Right lobe of liver (tissue), 4 donors: ENCODE results near the gene DYSF.

Source experiments
- POLR2A ChIP-seq: fragments of 450-650 bp; IDR thresholded peaks from one replicate; pipeline ENCODE4 v1.6.1; 2017; ENCODE audit warnings: antibody characterized with exemption, mild to moderate bottlenecking
- TF ChIP-seq, protein P1 (sequence below), 4 donors: fragments of 200-600 bp in 3 of 4; fragments of 450-650 bp in 1 of 4; IDR thresholded peaks; one replicate each; pipeline versions ENCODE4 v1.5.1 to v1.8.0; 2016 to 2022; ENCODE audit warnings: antibody characterized with exemption in 4 of 4, mild to moderate bottlenecking in 2 of 4
- donor health status: DM: no; HTN: no; CAD: no.
- donor health status: DM: no; HTN: no; CAD: no.
- donor health status: DM: no; HTN: yes; CAD: no.

- TF ChIP-seq, protein P1, sequence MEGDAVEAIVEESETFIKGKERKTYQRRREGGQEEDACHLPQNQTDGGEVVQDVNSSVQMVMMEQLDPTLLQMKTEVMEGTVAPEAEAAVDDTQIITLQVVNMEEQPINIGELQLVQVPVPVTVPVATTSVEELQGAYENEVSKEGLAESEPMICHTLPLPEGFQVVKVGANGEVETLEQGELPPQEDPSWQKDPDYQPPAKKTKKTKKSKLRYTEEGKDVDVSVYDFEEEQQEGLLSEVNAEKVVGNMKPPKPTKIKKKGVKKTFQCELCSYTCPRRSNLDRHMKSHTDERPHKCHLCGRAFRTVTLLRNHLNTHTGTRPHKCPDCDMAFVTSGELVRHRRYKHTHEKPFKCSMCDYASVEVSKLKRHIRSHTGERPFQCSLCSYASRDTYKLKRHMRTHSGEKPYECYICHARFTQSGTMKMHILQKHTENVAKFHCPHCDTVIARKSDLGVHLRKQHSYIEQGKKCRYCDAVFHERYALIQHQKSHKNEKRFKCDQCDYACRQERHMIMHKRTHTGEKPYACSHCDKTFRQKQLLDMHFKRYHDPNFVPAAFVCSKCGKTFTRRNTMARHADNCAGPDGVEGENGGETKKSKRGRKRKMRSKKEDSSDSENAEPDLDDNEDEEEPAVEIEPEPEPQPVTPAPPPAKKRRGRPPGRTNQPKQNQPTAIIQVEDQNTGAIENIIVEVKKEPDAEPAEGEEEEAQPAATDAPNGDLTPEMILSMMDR (IDR thresholded peaks at IDR 0.05), result no peak
- no peak for TF ChIP-seq POLR2A
These were observed 268.9 kb downstream of the DYSF start for GRCh38 chr2:71722286-71722685.
